ENCODE data around the gene RXRB.

GRCh38 chr6:33171016-33171879 is 29.2 kb downstream of the RXRB start:
- TF ChIP-seq REST (IDR thresholded peaks at IDR 0.05; ENCODE audit: low read depth, low read length) (no peak), HDAC6 (IDR thresholded peaks at IDR 0.05; ENCODE audit: unreplicated experiment) (no peak), CREB1 (IDR thresholded peaks at IDR 0.05; ENCODE audit: low read depth) (no peak), SMC3 (IDR thresholded peaks at IDR 0.05; ENCODE audit: borderline replicate concordance, low read length) (no peak), SMARCA5 (IDR thresholded peaks at IDR 0.05) (no peak)

Measured in GM12878 (cell line).